ENCODE measurements around the gene CCL28. TPM values are rescaled to one million over a fixed set of nuclear protein-coding genes. Genes with fewer than 3 reads are reported as not detected.
"Not testable (repeated sequence)": the region's sequence is repeated elsewhere in the genome, so short reads cannot be mapped to it uniquely, and the experiment has no call there.

Gene CCL28
- polyA plus RNA-seq, 3 donors: 2.1 to 4.4 (median 3.4) TPM

- no peak for DNase-seq (ENCODE audit: low read depth in 3 of 3, low spot score in 2 of 3)
Measured at GRCh38 chr5:43411495-43411894, 696 bp downstream of the CCL28 start.

GRCh38 chr5:43410414-43410813 lies 1.8 kb downstream of the CCL28 start:
- no peak for DNase-seq (ENCODE audit: low read depth in 3 of 3, low spot score in 2 of 3)

- no peak for DNase-seq (ENCODE audit: low read depth in 3 of 3, low spot score in 2 of 3)
Measured at GRCh38 chr5:43409809-43410271, 2.4 kb downstream of the CCL28 start.

- not testable (repeated sequence) for DNase-seq (ENCODE audit: low read depth in 3 of 3, low spot score in 2 of 3)
Measured at GRCh38 chr5:43402524-43403066, 9.6 kb downstream of the CCL28 start.

GRCh38 chr5:43401827-43402226 lies 10.4 kb downstream of the CCL28 start:
- DNase-seq (ENCODE audit: low read depth in 3 of 3, low spot score in 2 of 3): no peak

- no peak for DNase-seq (ENCODE audit: low read depth in 3 of 3, low spot score in 2 of 3)
Measured at GRCh38 chr5:43400082-43400481, 12.1 kb downstream of the CCL28 start.

- DNase-seq (ENCODE audit: low read depth in 3 of 3, low spot score in 2 of 3): peak in 2 of 3 donors; percentile 5 to 20
Measured at GRCh38 chr5:43396762-43397304, 15.4 kb downstream of the CCL28 start.

- DNase-seq (ENCODE audit: low read depth in 3 of 3, low spot score in 2 of 3): no peak
Measured at GRCh38 chr5:43390471-43390870, 21.7 kb downstream of the CCL28 start.

- DNase-seq (ENCODE audit: low read depth in 3 of 3, low spot score in 2 of 3): peak; percentile 66 to 72 (median 67)
Measured at GRCh38 chr5:43389679-43390329, 22.4 kb downstream of the CCL28 start.

- DNase-seq (ENCODE audit: low read depth in 3 of 3, low spot score in 2 of 3): no peak
Measured at GRCh38 chr5:43386960-43387362, 25.2 kb downstream of the CCL28 start.

- DNase-seq (ENCODE audit: low read depth in 3 of 3, low spot score in 2 of 3): no peak
Measured at GRCh38 chr5:43376496-43377140, 35.6 kb downstream of the CCL28 start.

GRCh38 chr5:43371821-43372220 lies 40.4 kb downstream of the CCL28 start:
- DNase-seq (ENCODE audit: low read depth in 3 of 3, low spot score in 2 of 3): no peak

GRCh38 chr5:43370352-43370751 lies 41.8 kb downstream of the CCL28 start:
- DNase-seq (ENCODE audit: low read depth in 3 of 3, low spot score in 2 of 3): no peak

GRCh38 chr5:43369651-43370050 lies 42.5 kb downstream of the CCL28 start:
- no peak for DNase-seq (ENCODE audit: low read depth in 3 of 3, low spot score in 2 of 3)

- no peak for DNase-seq (ENCODE audit: low read depth in 3 of 3, low spot score in 2 of 3)
Measured at GRCh38 chr5:43367909-43368669, 44.1 kb downstream of the CCL28 start.

- DNase-seq (ENCODE audit: low read depth in 3 of 3, low spot score in 2 of 3): no peak
Measured at GRCh38 chr5:43367453-43367852, 44.7 kb downstream of the CCL28 start.

GRCh38 chr5:43366680-43367246 lies 45.4 kb downstream of the CCL28 start:
- not testable (repeated sequence) for DNase-seq (ENCODE audit: low read depth in 3 of 3, low spot score in 2 of 3)

- not testable (repeated sequence) for DNase-seq (ENCODE audit: low read depth in 3 of 3, low spot score in 2 of 3)
Measured at GRCh38 chr5:43365155-43365554, 47.0 kb downstream of the CCL28 start.

- DNase-seq (ENCODE audit: low read depth in 3 of 3, low spot score in 2 of 3): no peak
Measured at GRCh38 chr5:43363445-43364152, 48.6 kb downstream of the CCL28 start.

All from right renal cortex interstitium (tissue), 3 donors.